GM18505 (cell line): ENCODE measurements around the gene PLTP.
A peak's percentile ranks its signal among the peaks of the same experiment; 100 is the strongest.
"Not testable (repeated sequence)": the region's sequence is repeated elsewhere in the genome, so short reads cannot be mapped to it uniquely, and the experiment has no call there.

Experiments used
- ATAC-seq: cut with Tn5 transposase; IDR thresholded peaks from one replicate; pipeline ENCODE4 v1.9.1; 2021; ENCODE audit not compliant: unreplicated experiment
- POLR2A ChIP-seq: IDR thresholded peaks from 4 replicates; pipeline ENCODE4 v1.6.1; 2011; ENCODE audit warnings: borderline replicate concordance; ENCODE audit not compliant: insufficient read depth, insufficient read length; ENCODE audit errors: extremely low read depth

The PLTP gene

GRCh38 chr20:45935416-45936046 is 23.6 kb upstream of the PLTP start:
- ATAC-seq: peak; percentile 12
- TF ChIP-seq POLR2A: no peak

GRCh38 chr20:45934586-45935415 is 22.8 kb upstream of the PLTP start, which contains the start of gene PCIF1:
Gene PCIF1 (plus strand): TSS chr20:45934683. CDS start chr20:45939000, 4,317 bp downstream.
- peak; percentile 69 for ATAC-seq

DNA sequence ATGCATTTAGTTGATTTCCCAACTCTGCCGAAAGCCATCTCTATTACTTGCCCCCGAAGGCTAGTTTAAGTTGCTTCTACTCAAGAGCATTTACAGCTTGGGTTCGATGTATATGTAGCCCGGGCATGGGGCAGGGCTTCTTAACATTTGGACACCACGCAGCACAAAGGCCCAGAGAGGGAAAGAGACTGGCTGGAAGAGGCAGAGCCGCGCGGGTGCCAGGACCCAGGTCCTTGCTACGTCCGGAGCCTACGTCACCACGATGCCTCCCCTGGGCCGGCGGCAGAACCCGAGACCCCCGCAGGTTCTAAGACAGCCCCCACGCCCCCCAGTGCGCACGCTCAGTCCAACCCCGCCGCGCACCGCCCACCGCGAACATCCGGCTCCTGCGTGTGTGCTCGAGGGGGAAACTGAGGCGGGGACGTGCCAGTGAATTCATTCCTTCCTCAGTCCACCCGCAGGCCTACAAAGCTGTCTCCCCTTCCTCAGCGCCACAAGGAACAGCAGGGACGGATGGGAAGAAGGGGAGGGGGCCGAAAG is 22.2 kb upstream of the PLTP start:
- TF ChIP-seq POLR2A: no peak
- peak; percentile 1 for ATAC-seq

More at GRCh38 chr20:45934586-45935415, 22.8 kb upstream of the PLTP start, which contains the start of gene PCIF1:
- TF ChIP-seq POLR2A: peak; percentile 94

DNA sequence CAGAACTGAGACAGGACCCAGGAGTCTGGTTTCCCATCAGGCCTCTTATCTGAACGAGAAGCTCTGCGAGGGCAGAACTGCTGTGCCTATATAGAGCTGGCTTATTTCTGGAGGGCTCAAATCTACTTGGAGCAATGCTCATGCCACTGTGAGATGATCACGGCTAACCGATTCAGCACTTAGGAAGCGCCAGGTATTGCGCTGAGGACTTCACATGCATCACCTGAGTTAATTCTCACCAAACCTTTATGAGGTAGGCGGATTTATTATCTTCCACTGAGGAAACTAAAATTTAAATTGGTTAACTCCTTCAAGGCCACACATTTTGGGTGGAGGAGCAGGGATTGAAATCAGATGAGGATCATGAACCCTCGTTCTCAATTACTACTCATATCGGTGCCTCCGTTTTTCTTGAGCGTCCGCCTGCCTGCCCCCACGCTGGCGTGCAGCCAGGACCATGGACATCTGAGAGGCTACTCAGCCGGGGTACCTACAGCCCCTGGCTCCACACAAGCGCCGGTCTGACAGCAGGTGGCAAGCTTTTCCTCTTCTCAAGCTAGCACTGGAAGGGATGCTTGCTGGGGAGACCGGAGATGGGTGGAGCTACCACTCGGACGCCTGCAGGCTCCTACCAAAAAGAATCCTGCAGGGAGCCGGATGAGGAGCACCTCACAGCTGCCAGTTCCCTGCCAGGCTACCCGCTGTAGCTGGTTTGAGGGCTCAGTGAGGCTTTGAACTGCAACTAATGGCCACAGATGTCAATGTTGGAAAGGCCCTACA is 21.5 kb upstream of the PLTP start:
- TF ChIP-seq POLR2A: peak; percentile 47
- no peak for ATAC-seq

DNA sequence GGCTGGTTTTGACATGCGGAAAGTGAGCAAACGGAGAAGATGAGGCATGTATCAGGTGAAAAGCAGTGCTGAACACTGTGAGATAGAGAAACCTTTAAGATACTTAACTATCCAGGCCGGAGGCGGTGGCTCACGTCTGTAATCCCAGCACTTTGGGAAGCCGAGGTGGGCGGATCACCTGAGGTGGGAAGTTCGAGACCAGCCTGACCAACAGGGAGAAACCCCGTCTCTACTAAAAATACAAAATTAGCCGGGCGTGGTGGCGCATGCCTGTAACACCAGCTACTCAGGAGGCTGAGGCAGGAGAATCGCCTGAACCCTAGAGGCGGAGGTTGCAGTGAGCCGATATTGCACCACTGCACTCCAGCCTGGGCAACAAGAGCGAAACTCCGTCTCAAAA is 19.7 kb upstream of the PLTP start:
- not testable (repeated sequence) for ATAC-seq

DNA sequence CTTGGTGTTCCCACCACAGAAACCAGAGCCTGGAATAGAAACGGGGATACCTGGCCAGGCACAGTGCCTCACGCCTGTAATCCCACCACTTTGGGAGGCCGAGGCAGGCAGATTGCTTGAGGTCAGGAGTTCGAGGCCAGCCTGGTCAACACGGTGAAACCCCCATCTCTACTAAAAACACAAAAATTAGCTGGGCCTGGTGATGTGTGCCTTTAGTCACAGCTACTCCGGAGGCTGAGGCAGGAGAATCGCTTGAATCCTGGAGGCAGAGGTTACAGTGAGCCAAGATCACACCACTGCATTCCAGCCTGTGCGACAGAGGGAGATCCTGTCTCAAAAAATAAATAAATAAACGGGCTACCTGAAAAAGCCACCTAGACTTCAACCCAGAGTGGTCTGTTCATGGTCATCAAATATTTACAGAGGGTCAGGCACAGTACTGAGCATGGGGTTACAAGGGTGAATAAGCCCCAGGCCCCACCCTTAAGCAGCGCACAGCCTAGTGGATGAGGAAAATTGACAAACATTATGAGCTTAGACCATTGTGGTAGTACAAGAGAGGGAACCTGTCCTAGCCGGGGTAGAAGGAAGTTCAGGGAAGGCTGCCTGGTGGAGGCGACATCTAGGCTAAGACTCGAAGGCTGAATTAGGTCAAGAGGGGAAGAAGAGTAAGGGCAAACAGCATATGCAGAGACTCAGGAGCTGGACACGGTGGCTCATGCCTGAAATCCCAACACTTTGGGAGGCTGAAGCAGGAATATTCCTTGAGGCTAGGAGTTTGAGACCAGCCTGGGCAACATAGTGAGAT is 15.3 kb upstream of the PLTP start:
- no peak for ATAC-seq
- TF ChIP-seq POLR2A: no peak

- ATAC-seq: no peak
- TF ChIP-seq POLR2A: no peak
Observed at GRCh38 chr20:45926731-45927070, 14.7 kb upstream of the PLTP start.

DNA sequence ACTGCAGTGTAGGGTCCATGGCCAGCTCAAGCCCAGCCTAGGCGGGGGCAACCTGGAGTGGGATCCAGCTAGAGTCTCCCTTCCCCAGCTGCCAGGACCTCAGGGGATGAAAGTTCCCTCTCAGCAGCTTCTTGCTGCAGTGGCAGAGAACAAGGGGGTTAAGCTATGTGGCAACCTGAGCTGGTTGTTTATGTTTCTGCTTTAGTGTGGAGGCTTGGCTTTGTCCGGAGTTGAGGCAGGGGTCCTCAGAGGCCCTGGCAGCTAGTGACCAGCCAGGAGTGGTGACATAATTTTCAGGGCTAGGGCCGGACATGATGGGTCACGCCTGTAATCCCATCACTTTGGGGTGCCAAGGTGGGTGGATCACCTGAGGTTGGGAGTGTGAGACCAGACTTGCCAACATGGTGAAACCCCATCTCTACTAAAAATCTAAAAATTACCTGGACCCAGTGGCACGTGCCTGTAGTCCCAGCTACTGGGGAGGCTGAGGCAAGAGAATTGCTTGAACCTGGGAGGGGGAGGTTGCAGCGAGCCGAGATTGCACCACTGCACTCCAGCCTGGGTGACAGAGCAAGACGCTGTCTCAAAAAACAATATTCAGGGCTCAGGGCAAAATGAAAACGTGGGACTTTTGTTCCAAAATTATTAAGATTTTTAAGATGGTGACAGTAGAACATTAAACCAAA is 14.0 kb upstream of the PLTP start:
- ATAC-seq: no peak
- no peak for TF ChIP-seq POLR2A

GRCh38 chr20:45924391-45925261 is 12.7 kb upstream of the PLTP start:
- ATAC-seq: no peak
- no peak for TF ChIP-seq POLR2A

- ATAC-seq: no peak
Observed at GRCh38 chr20:45921337-45922189, 9.6 kb upstream of the PLTP start.

GRCh38 chr20:45920462-45921336 is 8.7 kb upstream of the PLTP start:
- ATAC-seq: no peak
- TF ChIP-seq POLR2A: no peak

More at GRCh38 chr20:45921337-45922189, 9.6 kb upstream of the PLTP start:
- no peak for TF ChIP-seq POLR2A
